Endothelial cell of umbilical vein (primary cell): ENCODE measurements around the gene SNX18. TPM values are rescaled to one million over a fixed set of nuclear protein-coding genes. Genes with fewer than 3 reads are reported as not detected.

ENCODE experiments used
- BruUV-seq: library from RNA; stranded (reverse); fragments of 400-500 nt; replicated peaks from 2 replicates; lab custom pipeline; 2021; lab: Mats Ljungman, UMichigan
- CTCF ChIA-PET: fragments of 300-600, 350-600 bp; sonication (Branson Sonifier 250); formaldehyde crosslinking; loops from one replicate; lab custom pipeline; 2021; ENCODE audit warnings: antibody characterized with exemption, inconsistent platforms; lab: Charles Lee
- POLR2A ChIA-PET: fragments of 300-600, 350-600 bp; sonication (Branson Sonifier 250); formaldehyde crosslinking; loops from one replicate; lab custom pipeline; 2021; ENCODE audit warnings: antibody characterized with exemption, inconsistent platforms; lab: Charles Lee
- DNase-seq: peaks from one replicate; pipeline ENCODE4 v3.0.0-alpha.2; 2011; ENCODE audit warnings: low read depth, low spot score
- FAIRE-seq: peaks from 2 replicates; lab custom pipeline; 2011; peaks lifted over from hg19 to GRCh38; lab: Jason Lieb, UNC
- H2AFZ ChIP-seq: 2 replicates; pipeline ENCODE4 v1.6.0; 2012; ENCODE audit warnings: low read depth, low read length, control low read depth, inconsistent platforms
- H3K27ac ChIP-seq: 2 replicates; pipeline ENCODE4 v1.5.1; 2011; ENCODE audit warnings: low read depth, mild to moderate bottlenecking, control low read depth, low read length, moderate library complexity; ENCODE audit not compliant: insufficient read depth
- H3K27me3 ChIP-seq, 2 experiments: 2 replicates each; pipeline versions ENCODE4 v1.6.0 to v1.6.1; 2011; ENCODE audit warnings: low read length in 2 of 2, mixed read lengths in 1 of 2; ENCODE audit not compliant: control insufficient read depth in 2 of 2, insufficient read depth in 2 of 2
- H3K36me3 ChIP-seq, 2 experiments: 2 replicates in 1 of 2; 3 replicates in 1 of 2; pipeline ENCODE4 v1.5.1; 2011; ENCODE audit warnings: low read length in 2 of 2, mild to moderate bottlenecking in 1 of 2, moderate library complexity in 1 of 2; ENCODE audit not compliant: control insufficient read depth in 2 of 2, insufficient read depth in 2 of 2; ENCODE audit errors: extremely low read depth in 1 of 2
- H3K4me1 ChIP-seq: 3 replicates; pipeline ENCODE4 v1.5.1; 2011; ENCODE audit warnings: mild to moderate bottlenecking, low read length; ENCODE audit not compliant: control insufficient read depth, insufficient read depth; ENCODE audit errors: extremely low read depth
- H3K4me2 ChIP-seq: 2 replicates; pipeline ENCODE4 v1.6.1; 2011; ENCODE audit warnings: low read length, control low read depth, mixed read lengths; ENCODE audit not compliant: insufficient read depth
- H3K4me3 ChIP-seq, 3 experiments: fragments of 200-600 bp in 1 of 3; sonication (generic), shearing (Covaris generic) in 1 of 3; replicated peaks in 1 of 3; 2 replicates each; pipeline ENCODE4 v1.5.1; 2011 to 2016; ENCODE audit warnings: control low read depth in 3 of 3, low read length in 3 of 3, mild to moderate bottlenecking in 2 of 3, inconsistent platforms in 1 of 3, low read depth in 1 of 3, moderate library complexity in 1 of 3; ENCODE audit not compliant: insufficient read depth in 1 of 3
- H3K79me2 ChIP-seq: 2 replicates; pipeline ENCODE4 v1.6.0; 2012; ENCODE audit warnings: low read length, inconsistent platforms; ENCODE audit not compliant: control insufficient read depth, insufficient read depth
- H3K9ac ChIP-seq: replicated peaks from 2 replicates; pipeline ENCODE3; 2011; ENCODE audit warnings: low read length, control low read depth; ENCODE audit not compliant: insufficient read depth; ENCODE audit errors: extremely low read depth
- H3K9me1 ChIP-seq: replicated peaks from 3 replicates; pipeline ENCODE4 v1.6.0; 2011; ENCODE audit warnings: mild to moderate bottlenecking, low read length; ENCODE audit not compliant: control insufficient read depth, insufficient read depth; ENCODE audit errors: extremely low read depth
- H3K9me3 ChIP-seq: replicated peaks from 2 replicates; pipeline ENCODE4 v1.5.1; 2012; ENCODE audit warnings: low read length, inconsistent platforms; ENCODE audit not compliant: control insufficient read depth, insufficient read depth
- H4K20me1 ChIP-seq: replicated peaks from 2 replicates; pipeline ENCODE3; 2011; ENCODE audit warnings: mild to moderate bottlenecking, low read length; ENCODE audit not compliant: control insufficient read depth, insufficient read depth; ENCODE audit errors: extremely low read depth
- CTCF ChIP-seq, 2 donors: IDR thresholded peaks; 1 replicate in 1 of 2; 2 replicates in 1 of 2; pipeline ENCODE4 v1.5.1; 2011; ENCODE audit warnings: low read length in 2 of 2, mild to moderate bottlenecking in 2 of 2, moderate library complexity in 2 of 2, control low read depth in 1 of 2, inconsistent platforms in 1 of 2, low read depth in 1 of 2; ENCODE audit not compliant: insufficient read depth in 1 of 2; ENCODE audit errors: extremely low read depth in 1 of 2
- EZH2 ChIP-seq: IDR thresholded peaks from 2 replicates; pipeline ENCODE4 v1.6.1; 2012; ENCODE audit warnings: borderline replicate concordance, low read depth, mild to moderate bottlenecking, moderate library complexity, low read length, inconsistent platforms; ENCODE audit not compliant: severe bottlenecking
- FOS ChIP-seq: IDR thresholded peaks from 2 replicates; pipeline ENCODE4 v1.6.1; 2011; ENCODE audit warnings: mild to moderate bottlenecking, low read length, moderate library complexity, borderline replicate concordance; ENCODE audit not compliant: insufficient read depth
- GATA2 ChIP-seq: IDR thresholded peaks from 2 replicates; pipeline ENCODE4 v1.7.0; 2011; ENCODE audit warnings: low read depth, mild to moderate bottlenecking, moderate library complexity, mixed read lengths, low read length; ENCODE audit not compliant: insufficient read length, insufficient read depth
- JUN ChIP-seq: IDR thresholded peaks from 2 replicates; pipeline ENCODE4 v1.6.1; 2011; ENCODE audit warnings: borderline replicate concordance, low read depth; ENCODE audit not compliant: insufficient read length, insufficient read depth
- MAX ChIP-seq: IDR thresholded peaks from 2 replicates; pipeline ENCODE4 v1.6.1; 2011; ENCODE audit not compliant: insufficient read depth, insufficient read length
- MYC ChIP-seq: IDR thresholded peaks from one replicate; pipeline ENCODE4 v1.6.1; 2011; ENCODE audit warnings: mild to moderate bottlenecking, low read depth, low read length
- POLR2A ChIP-seq: IDR thresholded peaks from 2 replicates; pipeline ENCODE4 v1.6.1; 2012; ENCODE audit warnings: low read depth, mild to moderate bottlenecking, control low read depth, low read length
- POLR2AphosphoS5 ChIP-seq: IDR thresholded peaks from 2 replicates; pipeline ENCODE4 v1.6.1; 2012; ENCODE audit warnings: low read depth, mild to moderate bottlenecking, control low read depth, low read length, moderate library complexity; ENCODE audit not compliant: insufficient read depth
- dilution Hi-C: fragments of 300-500 bp; cut with MboI; formaldehyde crosslinking; loops from one replicate; pipeline ENCODE4 v1.15.0; 2019; ENCODE audit warnings: low sequenced_read_pairs; ENCODE audit not compliant: extremely low pct_ligation_motif_present
- intact Hi-C: fragments of 100-400 bp; cut with micrococcal nuclease; formaldehyde crosslinking; loops from one replicate; pipeline ENCODE4 v1.10.0; 2022
- polyA plus RNA-seq, 4 experiments: library from polyadenylated mRNA; depleted of rRNA in 3 of 4; stranded (reverse) in 3 of 4; unstranded in 1 of 4; fragments of >200 nt; gene quantifications; 2 replicates each; pipeline versions ENCODE4 v1.2.1 to v1.2.3, GENCODE V29; 2011 to 2012; ENCODE audit warnings: missing spikeins in 1 of 4
- total RNA-seq: library from RNA; stranded (reverse); gene quantifications from 2 replicates; pipeline ENCODE4 v1.2.3, GENCODE V29; 2021

The SNX18 gene
- total and polyA plus RNA-seq, 2 donors (not counting 3 experiments of a cell fraction or from before 2014, with no cell fraction given), result 11.8 to 25.3 TPM

- Histone ChIP-seq H3K4me1 (no peaks in the 10 kb centered on the region), H4K20me1 (no peaks in the 10 kb centered on the region), H2AFZ (no peak overlapping the region), H3K9me1 (no peaks in the 10 kb centered on the region), H3K79me2 (no peaks in the 10 kb centered on the region), H3K27me3 (peaks cover 0 to 2% of the 10 kb centered on the region in 2 experiments), H3K9ac (no peak overlapping the region), H3K4me3 (no peak overlapping the region), H3K36me3 (no peaks in the 10 kb centered on the region), H3K9me3 (no peaks in the 10 kb centered on the region), H3K27ac (no peak overlapping the region), H3K4me2 (no peak overlapping the region)
- POLR2A ChIA-PET, result no interaction called here
- FAIRE-seq, result no peak
- CTCF ChIA-PET, result no interaction called here
- dilution Hi-C loops (no loop called here), intact Hi-C loops (no loop called here)
- no TSS peak for BruUV-seq
- TF ChIP-seq GATA2, result no peak
- no peak for TF ChIP-seq POLR2A
- no peak for TF ChIP-seq JUN
- no peak for TF ChIP-seq MYC
- no peak for TF ChIP-seq FOS
- TF ChIP-seq POLR2AphosphoS5, result no peak
- TF ChIP-seq EZH2, result no peak
- TF ChIP-seq CTCF (IDR thresholded peaks at IDR 0.05; ENCODE audit: extremely low read depth in 1 of 2, insufficient read depth in 1 of 2, low read depth in 1 of 2, low read length in 2 of 2), result no peak
- no peak for TF ChIP-seq MAX
- no peak for DNase-seq
These were observed 76.2 kb downstream of the SNX18 start for GRCh38 chr5:54593779-54594178.
